ENCODE results near the gene TTLL5.

- no peak for TF ChIP-seq CTCF (conservative IDR thresholded peaks at IDR 0.05 in 1 of 2, IDR thresholded peaks at IDR 0.05 in 1 of 2; ENCODE audit: low read depth in 1 of 2, low read length in 2 of 2)
- TF ChIP-seq EZH2 (IDR thresholded peaks at IDR 0.05; ENCODE audit: low read length, missing control alignments): no peak
Observed at GRCh38 chr14:75844486-75844885, 183.4 kb downstream of the TTLL5 start.
